B cell (primary cell): ENCODE data around the gene ERBB2. TPM values are rescaled to one million over a fixed set of nuclear protein-coding genes. Genes with fewer than 3 reads are reported as not detected.

ENCODE experiments used
- ATAC-seq: fragments of 200-7000 bp; cut with Tn5 transposase; one replicate; pipeline ENCODE4 v1.10.0; 2021; ENCODE audit warnings: low read depth, mild to moderate bottlenecking, moderate number of reproducible peaks, moderate library complexity
- CTCF ChIA-PET: fragments of 350-600 bp; sonication (Branson Sonifier 250); formaldehyde crosslinking; loops from one replicate; lab custom pipeline; 2021; ENCODE audit warnings: antibody characterized with exemption, inconsistent platforms; lab: Charles Lee
- POLR2A ChIA-PET: fragments of 350-600 bp; sonication (Branson Sonifier 250); formaldehyde crosslinking; loops from one replicate; lab custom pipeline; 2021; ENCODE audit warnings: antibody characterized with exemption; lab: Charles Lee
- DNase-seq: peaks from one replicate; pipeline ENCODE4 v3.0.0; 2013
- H2AFZ ChIP-seq: 2 replicates; pipeline ENCODE4 v1.6.1; 2012; ENCODE audit warnings: mild to moderate bottlenecking, low read depth, low read length; ENCODE audit not compliant: insufficient read depth, poor library complexity, severe bottlenecking
- H3K27ac ChIP-seq, 2 donors: 1 replicate in 1 of 2; 2 replicates in 1 of 2; pipeline ENCODE4 v1.5.1; 2012 to 2013; ENCODE audit warnings: low read length in 2 of 2, mild to moderate bottlenecking in 2 of 2, moderate library complexity in 1 of 2
- H3K27me3 ChIP-seq, 4 experiments: fragments of 200-600 bp in 1 of 4; sonication (generic) in 1 of 4; replicated peaks in 1 of 4; 1 replicate in 2 of 4; 2 replicates in 2 of 4; pipeline versions ENCODE4 v1.6.1 to v1.7.0; 2013 to 2016; ENCODE audit warnings: low read length in 3 of 4, mild to moderate bottlenecking in 2 of 4, mixed read lengths in 1 of 4, moderate library complexity in 1 of 4; ENCODE audit not compliant: insufficient read depth in 4 of 4, control insufficient read depth in 3 of 4; ENCODE audit errors: control extremely low read depth in 1 of 4
- H3K36me3 ChIP-seq, 2 experiments: replicated peaks in 1 of 2; 1 replicate in 1 of 2; 2 replicates in 1 of 2; pipeline versions ENCODE4 v1.6.1 to v1.7.1; 2013; ENCODE audit warnings: low read length in 1 of 2; ENCODE audit not compliant: insufficient read depth in 2 of 2, control insufficient read depth in 1 of 2; ENCODE audit errors: control extremely low read depth in 1 of 2, extremely low read depth in 1 of 2
- H3K4me1 ChIP-seq, 2 donors: fragments of 200-600 bp in 1 of 2; sonication (generic) in 1 of 2; 1 replicate in 1 of 2; 2 replicates in 1 of 2; pipeline versions ENCODE4 v1.5.1 to v1.6.1; 2013 to 2017; ENCODE audit warnings: low read length in 2 of 2; ENCODE audit not compliant: control insufficient read depth in 2 of 2, insufficient read depth in 2 of 2
- H3K4me2 ChIP-seq: replicated peaks from 2 replicates; pipeline ENCODE3; 2012; ENCODE audit warnings: mild to moderate bottlenecking, low read depth, low read length; ENCODE audit not compliant: poor library complexity, severe bottlenecking
- H3K4me3 ChIP-seq, 5 experiments: fragments of 200-600 bp in 1 of 5; sonication (generic) in 1 of 5; 1 replicate in 3 of 5; 2 replicates in 2 of 5; pipeline versions ENCODE4 v1.5.1 to v1.7.0; 2011 to 2016; ENCODE audit warnings: low read length in 4 of 5, mild to moderate bottlenecking in 4 of 5, low read depth in 2 of 5, control low read depth in 1 of 5, moderate library complexity in 1 of 5; ENCODE audit not compliant: insufficient read depth in 1 of 5; ENCODE audit errors: control extremely low read depth in 1 of 5, extremely low read depth in 1 of 5
- H3K79me2 ChIP-seq: fragments of 200-600 bp; sonication (generic); one replicate; pipeline ENCODE4 v1.6.0; 2016; ENCODE audit warnings: low read length; ENCODE audit not compliant: control insufficient read depth, insufficient read depth
- H3K9ac ChIP-seq: fragments of 200-600 bp; sonication (generic); 2 replicates; pipeline ENCODE4 v1.6.1; 2017; ENCODE audit warnings: mild to moderate bottlenecking, low read length, moderate library complexity
- H3K9me3 ChIP-seq, 3 donors: one replicate each; pipeline versions ENCODE4 v1.6.1 to v1.7.1; 2013; ENCODE audit warnings: low read length in 2 of 3; ENCODE audit not compliant: control insufficient read depth in 2 of 3, insufficient read depth in 1 of 3; ENCODE audit errors: control extremely low read depth in 1 of 3
- H4K20me1 ChIP-seq: 2 replicates; pipeline ENCODE4 v1.6.0; 2012; ENCODE audit warnings: mild to moderate bottlenecking, low read length; ENCODE audit not compliant: insufficient read depth, control insufficient read depth, poor library complexity, severe bottlenecking
- H3K27ac Mint-ChIP-seq: one replicate; pipeline ENCODE4 v1.8.0; 2021; ENCODE audit warnings: mixed read lengths
- H3K27me3 Mint-ChIP-seq: one replicate; pipeline ENCODE4 v1.8.0; 2021; ENCODE audit warnings: mixed read lengths
- H3K4me1 Mint-ChIP-seq: one replicate; pipeline ENCODE4 v1.8.0; 2021; ENCODE audit warnings: mixed read lengths
- H3K4me3 Mint-ChIP-seq: one replicate; pipeline ENCODE4 v1.8.0; 2021; ENCODE audit warnings: mixed read lengths
- H3K9me3 Mint-ChIP-seq: one replicate; pipeline ENCODE4 v1.8.0; 2022; ENCODE audit warnings: mixed read lengths; ENCODE audit not compliant: insufficient read depth
- CTCF ChIP-seq: fragments of 200-600 bp; IDR thresholded peaks from one replicate; pipeline ENCODE4 v1.8.0; 2022; ENCODE audit warnings: antibody characterized with exemption, mild to moderate bottlenecking
- EZH2 ChIP-seq: IDR thresholded peaks from 2 replicates; pipeline ENCODE4 v1.6.1; 2012; ENCODE audit warnings: borderline replicate concordance, low read depth, mild to moderate bottlenecking, moderate library complexity, low read length; ENCODE audit not compliant: insufficient read depth, poor library complexity, severe bottlenecking
- WGBS: methylation state at CpG from one replicate; pipeline ENCODE4 v1.1.5; 2013; ENCODE audit warnings: missing lambda C conversion rate; ENCODE audit not compliant: insufficient coverage; 5-methylcytosine and 5-hydroxymethylcytosine counted together
- intact Hi-C: fragments of 100-400 bp; cut with micrococcal nuclease; formaldehyde crosslinking; loops from one replicate; pipeline ENCODE4 v1.10.0; 2022
- polyA plus RNA-seq: library from polyadenylated mRNA; depleted of rRNA; stranded (reverse); fragments of >200 nt; gene quantifications from 2 replicates; pipeline ENCODE4 v1.2.3, GENCODE V29; 2012
- total RNA-seq, 2 donors: library from RNA; stranded (reverse); fragments of 120-200 nt in 1 of 2; gene quantifications; 1 replicate in 1 of 2; 2 replicates in 1 of 2; pipeline versions ENCODE4 v1.2.3 to v1.2.4, GENCODE V29; 2013 to 2022

ERBB2 gene
- total and polyA plus RNA-seq, 2 donors (not counting 1 experiment from before 2014, with no cell fraction given) = 3.2 to 8.4 TPM

GRCh38 chr17:39666601-39667261 is 33.1 kb upstream of the ERBB2 start:
- Histone ChIP-seq H3K4me1 (peaks cover 24 to 34% of the 10 kb centered on the region in 2 donors), H3K27me3 (peaks cover 0 to 37% (median 7%) of the 10 kb centered on the region in 4 experiments), H3K79me2 (peaks cover 5% of the 10 kb centered on the region), H3K9me3 (peaks cover 0 to 2% (median 0%) of the 10 kb centered on the region in 3 donors), H3K4me3 (no peak overlapping the region), H3K9ac (no peak overlapping the region), H4K20me1 (no peaks in the 10 kb centered on the region), H2AFZ (peak overlapping the region; percentile 85), H3K36me3 (peaks cover 0 to 10% of the 10 kb centered on the region in 2 experiments), H3K4me2 (peak overlapping the region; percentile 98), H3K27ac (no peak overlapping the region)
- TF ChIP-seq EZH2 (no peak), CTCF (no peak)
- peaks cover 23% of the 10 kb centered on the region for H3K27me3 Mint-ChIP-seq
- H3K27ac Mint-ChIP-seq = no peak overlapping the region
- no peak for ATAC-seq
- peaks cover 19% of the 10 kb centered on the region for H3K4me1 Mint-ChIP-seq
- intact Hi-C loops = loop anchor here (5.0 kb wide), 1 partner anchor 201 kb away; the partner anchor contains the start of gene ZPBP2
- ChIA-PET CTCF (interaction anchor here (0.6 to 8.7 kb wide), 10 partner anchors 9 to 292 kb away, joined by 3 to 109 read pairs (median 3); partner anchors contain the start of gene MIEN1), POLR2A (interaction anchor here (0.7 to 2.0 kb wide), 3 partner anchors 10 to 278 kb away, joined by 5 to 7 read pairs (median 6); no protein-coding TSS in a partner anchor)
- H3K9me3 Mint-ChIP-seq = no peaks in the 10 kb centered on the region
- peak overlapping the region; percentile 67 for H3K4me3 Mint-ChIP-seq
- no peak for DNase-seq
- 73% methylated on average over 8 of the region's 11 CpGs for WGBS
